ENCODE measurements around the gene RNU2-1.
"Not testable (repeated sequence)": the region's sequence is repeated elsewhere in the genome, so short reads cannot be mapped to it uniquely, and the experiment has no call there.

The RNU2-1 gene

DNA sequence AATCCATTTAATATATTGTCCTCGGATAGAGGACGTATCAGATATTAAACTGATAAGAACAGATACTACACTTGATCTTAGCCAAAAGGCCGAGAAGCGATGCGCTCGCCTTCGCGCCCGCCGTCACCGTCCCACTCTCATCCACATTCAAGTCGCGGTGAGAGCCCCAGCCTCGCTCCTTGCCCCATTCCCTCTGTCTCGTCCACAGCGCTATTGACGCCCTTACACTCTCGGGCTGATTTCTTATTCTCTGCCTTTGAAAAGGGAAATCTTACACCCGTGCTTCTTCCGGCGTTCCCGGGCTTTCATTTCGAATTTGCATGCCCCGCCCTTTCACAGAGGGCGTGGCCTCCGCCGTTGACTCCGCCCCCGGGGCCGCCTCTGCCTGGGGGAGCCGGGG is at the start of gene RNU2-1:
RNU2-1 (minus strand) TSS at position 101 of the 400 bp plus-strand sequence.
- not testable (repeated sequence) for H3K4me3 ChIP-seq (ENCODE audit: low read depth in 1 of 2, low read length in 2 of 2); H3K9me3 ChIP-seq (ENCODE audit: control insufficient read depth in 1 of 2, low read length in 2 of 2); H3K36me3 ChIP-seq (ENCODE audit: control insufficient read depth in 1 of 2, insufficient read depth in 2 of 2, low read length in 2 of 2); H3K27ac ChIP-seq (ENCODE audit: low read length); H3K4me1 ChIP-seq (ENCODE audit: control insufficient read depth in 1 of 2, insufficient read depth in 2 of 2, low read length in 2 of 2); H3K27me3 ChIP-seq (ENCODE audit: low read depth, low read length)

DNA sequence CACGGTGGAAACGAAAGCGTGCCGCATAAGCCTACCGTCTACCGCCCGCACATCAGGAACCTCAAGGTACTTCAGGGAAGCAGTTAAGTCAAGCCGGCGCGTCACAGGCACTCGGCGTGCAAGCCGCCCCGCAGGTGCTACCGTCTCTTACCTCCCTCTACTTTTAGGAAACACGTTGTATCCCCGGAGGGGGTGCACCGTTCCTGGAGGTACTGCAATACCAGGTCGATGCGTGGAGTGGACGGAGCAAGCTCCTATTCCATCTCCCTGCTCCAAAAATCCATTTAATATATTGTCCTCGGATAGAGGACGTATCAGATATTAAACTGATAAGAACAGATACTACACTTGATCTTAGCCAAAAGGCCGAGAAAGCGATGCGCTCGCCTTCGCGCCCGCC is 39.1 kb upstream of the RNU2-1 start:
- H3K27me3 ChIP-seq (ENCODE audit: low read depth, low read length); H3K4me1 ChIP-seq (ENCODE audit: control insufficient read depth in 1 of 2, insufficient read depth in 2 of 2, low read length in 2 of 2); H3K36me3 ChIP-seq (ENCODE audit: control insufficient read depth in 1 of 2, insufficient read depth in 2 of 2, low read length in 2 of 2); H3K27ac ChIP-seq (ENCODE audit: low read length); H3K9me3 ChIP-seq (ENCODE audit: control insufficient read depth in 1 of 2, low read length in 2 of 2); H3K4me3 ChIP-seq (ENCODE audit: low read depth in 1 of 2, low read length in 2 of 2): not testable (repeated sequence)

DNA sequence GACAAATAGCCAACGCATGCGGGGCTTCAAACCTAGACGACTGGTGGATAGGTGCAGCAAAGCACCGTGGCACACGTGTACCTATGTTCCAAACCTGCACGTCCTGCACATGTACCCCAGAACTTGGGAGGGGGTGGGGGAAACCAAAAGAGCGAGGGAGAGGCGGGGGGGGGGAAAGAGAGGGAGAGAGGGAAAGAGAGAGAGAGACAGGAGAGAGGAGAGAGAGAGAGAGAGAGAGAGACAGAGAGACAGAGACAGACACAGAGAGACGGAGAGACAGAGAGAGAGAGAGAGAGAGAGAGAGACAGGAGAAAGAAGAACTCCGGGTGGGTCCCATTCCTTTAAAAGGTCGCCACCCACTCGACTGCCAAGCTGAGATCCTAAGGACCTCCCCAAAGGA is 38.7 kb upstream of the RNU2-1 start:
- not testable (repeated sequence) for H3K27me3 ChIP-seq (ENCODE audit: low read depth, low read length); H3K36me3 ChIP-seq (ENCODE audit: control insufficient read depth in 1 of 2, insufficient read depth in 2 of 2, low read length in 2 of 2); H3K9me3 ChIP-seq (ENCODE audit: control insufficient read depth in 1 of 2, low read length in 2 of 2); H3K4me3 ChIP-seq (ENCODE audit: low read depth in 1 of 2, low read length in 2 of 2); H3K4me1 ChIP-seq (ENCODE audit: control insufficient read depth in 1 of 2, insufficient read depth in 2 of 2, low read length in 2 of 2); H3K27ac ChIP-seq (ENCODE audit: low read length)

DNA sequence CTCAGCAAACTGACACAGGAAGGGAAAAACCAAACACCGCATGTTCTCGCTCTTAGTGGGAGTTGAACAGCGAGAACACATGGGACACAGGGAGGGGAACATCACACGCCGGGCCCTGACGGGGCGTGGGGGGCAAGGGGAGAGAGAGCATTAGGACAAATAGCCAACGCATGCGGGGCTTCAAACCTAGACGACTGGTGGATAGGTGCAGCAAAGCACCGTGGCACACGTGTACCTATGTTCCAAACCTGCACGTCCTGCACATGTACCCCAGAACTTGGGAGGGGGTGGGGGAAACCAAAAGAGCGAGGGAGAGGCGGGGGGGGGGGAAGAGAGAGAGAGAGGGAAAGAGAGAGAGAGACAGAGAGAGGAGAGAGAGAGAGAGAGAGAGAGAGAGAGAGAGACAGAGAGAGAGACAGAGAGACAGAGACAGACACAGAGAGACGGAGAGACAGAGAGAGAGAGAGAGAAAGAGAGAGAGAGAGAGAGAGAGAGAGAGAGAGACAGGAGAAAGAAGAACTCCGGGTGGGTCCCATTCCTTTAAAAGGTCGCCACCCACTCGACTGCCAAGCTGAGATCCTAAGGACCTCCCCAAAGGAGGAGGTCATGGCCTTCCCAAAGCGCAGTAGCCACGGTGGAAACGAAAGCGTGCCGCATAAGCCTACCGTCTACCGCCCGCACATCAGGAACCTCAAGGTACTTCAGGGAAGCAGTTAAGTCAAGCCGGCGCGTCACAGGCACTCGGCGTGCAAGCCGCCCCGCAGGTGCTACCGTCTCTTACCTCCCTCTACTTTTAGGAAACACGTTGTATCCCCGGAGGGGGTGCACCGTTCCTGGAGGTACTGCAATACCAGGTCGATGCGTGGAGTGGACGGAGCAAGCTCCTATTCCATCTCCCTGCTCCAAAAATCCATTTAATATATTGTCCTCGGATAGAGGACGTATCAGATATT is 37.1 kb upstream of the RNU2-1 start:
- not testable (repeated sequence) for H3K36me3 ChIP-seq (ENCODE audit: control insufficient read depth in 1 of 2, insufficient read depth in 2 of 2, low read length in 2 of 2); H3K4me3 ChIP-seq (ENCODE audit: low read depth in 1 of 2, low read length in 2 of 2); H3K27me3 ChIP-seq (ENCODE audit: low read depth, low read length); H3K27ac ChIP-seq (ENCODE audit: low read length); H3K4me1 ChIP-seq (ENCODE audit: control insufficient read depth in 1 of 2, insufficient read depth in 2 of 2, low read length in 2 of 2); H3K9me3 ChIP-seq (ENCODE audit: control insufficient read depth in 1 of 2, low read length in 2 of 2)

DNA sequence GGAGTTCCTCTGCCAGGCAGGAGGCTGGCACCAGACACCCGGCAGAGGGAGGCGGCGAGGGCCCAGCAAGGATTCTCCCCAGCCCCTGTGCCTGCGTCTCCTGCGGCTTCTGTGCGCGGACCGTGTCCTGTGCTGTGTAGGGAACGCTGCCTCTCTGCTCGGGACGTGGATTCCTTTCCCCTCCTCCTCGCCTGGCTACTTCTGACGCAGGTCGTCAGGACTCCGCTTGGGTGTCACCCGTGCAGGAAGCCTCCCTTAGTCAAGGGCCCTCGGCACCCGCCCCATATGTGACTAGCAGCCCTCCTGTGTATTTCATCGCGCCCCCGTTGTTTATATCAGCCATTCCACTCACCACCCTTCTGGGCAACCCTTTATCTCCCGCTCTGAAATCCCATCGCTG is 12.7 kb upstream of the RNU2-1 start:
- not testable (repeated sequence) for H3K27ac ChIP-seq (ENCODE audit: low read length); H3K27me3 ChIP-seq (ENCODE audit: low read depth, low read length); H3K4me1 ChIP-seq (ENCODE audit: control insufficient read depth in 1 of 2, insufficient read depth in 2 of 2, low read length in 2 of 2); H3K9me3 ChIP-seq (ENCODE audit: control insufficient read depth in 1 of 2, low read length in 2 of 2); H3K36me3 ChIP-seq (ENCODE audit: control insufficient read depth in 1 of 2, insufficient read depth in 2 of 2, low read length in 2 of 2); H3K4me3 ChIP-seq (ENCODE audit: low read depth in 1 of 2, low read length in 2 of 2)

DNA sequence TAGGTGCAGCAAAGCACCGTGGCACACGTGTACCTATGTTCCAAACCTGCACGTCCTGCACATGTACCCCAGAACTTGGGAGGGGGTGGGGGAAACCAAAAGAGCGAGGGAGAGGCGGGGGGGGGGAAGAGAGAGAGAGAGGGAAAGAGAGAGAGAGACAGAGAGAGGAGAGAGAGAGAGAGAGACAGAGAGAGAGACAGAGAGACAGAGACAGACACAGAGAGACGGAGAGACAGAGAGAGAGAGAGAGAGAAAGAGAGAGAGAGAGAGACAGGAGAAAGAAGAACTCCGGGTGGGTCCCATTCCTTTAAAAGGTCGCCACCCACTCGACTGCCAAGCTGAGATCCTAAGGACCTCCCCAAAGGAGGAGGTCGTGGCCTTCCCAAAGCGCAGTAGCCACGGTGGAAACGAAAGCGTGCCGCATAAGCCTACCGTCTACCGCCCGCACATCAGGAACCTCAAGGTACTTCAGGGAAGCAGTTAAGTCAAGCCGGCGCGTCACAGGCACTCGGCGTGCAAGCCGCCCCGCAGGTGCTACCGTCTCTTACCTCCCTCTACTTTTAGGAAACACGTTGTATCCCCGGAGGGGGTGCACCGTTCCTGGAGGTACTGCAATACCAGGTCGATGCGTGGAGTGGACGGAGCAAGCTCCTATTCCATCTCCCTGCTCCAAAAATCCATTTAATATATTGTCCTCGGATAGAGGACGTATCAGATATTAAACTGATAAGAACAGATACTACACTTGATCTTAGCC is 7.0 kb upstream of the RNU2-1 start:
- not testable (repeated sequence) for H3K27ac ChIP-seq (ENCODE audit: low read length); H3K4me3 ChIP-seq (ENCODE audit: low read depth in 1 of 2, low read length in 2 of 2)

DNA sequence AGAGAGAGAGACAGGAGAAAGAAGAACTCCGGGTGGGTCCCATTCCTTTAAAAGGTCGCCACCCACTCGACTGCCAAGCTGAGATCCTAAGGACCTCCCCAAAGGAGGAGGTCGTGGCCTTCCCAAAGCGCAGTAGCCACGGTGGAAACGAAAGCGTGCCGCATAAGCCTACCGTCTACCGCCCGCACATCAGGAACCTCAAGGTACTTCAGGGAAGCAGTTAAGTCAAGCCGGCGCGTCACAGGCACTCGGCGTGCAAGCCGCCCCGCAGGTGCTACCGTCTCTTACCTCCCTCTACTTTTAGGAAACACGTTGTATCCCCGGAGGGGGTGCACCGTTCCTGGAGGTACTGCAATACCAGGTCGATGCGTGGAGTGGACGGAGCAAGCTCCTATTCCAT is 5.8 kb upstream of the RNU2-1 start:
- not testable (repeated sequence) for H3K4me3 ChIP-seq (ENCODE audit: low read depth in 1 of 2, low read length in 2 of 2)

More for the DNA sequence above, 7.0 kb upstream of the RNU2-1 start:
- not testable (repeated sequence) for H3K27me3 ChIP-seq (ENCODE audit: low read depth, low read length); H3K9me3 ChIP-seq (ENCODE audit: control insufficient read depth in 1 of 2, low read length in 2 of 2); H3K36me3 ChIP-seq (ENCODE audit: control insufficient read depth in 1 of 2, insufficient read depth in 2 of 2, low read length in 2 of 2); H3K4me1 ChIP-seq (ENCODE audit: control insufficient read depth in 1 of 2, insufficient read depth in 2 of 2, low read length in 2 of 2)

DNA sequence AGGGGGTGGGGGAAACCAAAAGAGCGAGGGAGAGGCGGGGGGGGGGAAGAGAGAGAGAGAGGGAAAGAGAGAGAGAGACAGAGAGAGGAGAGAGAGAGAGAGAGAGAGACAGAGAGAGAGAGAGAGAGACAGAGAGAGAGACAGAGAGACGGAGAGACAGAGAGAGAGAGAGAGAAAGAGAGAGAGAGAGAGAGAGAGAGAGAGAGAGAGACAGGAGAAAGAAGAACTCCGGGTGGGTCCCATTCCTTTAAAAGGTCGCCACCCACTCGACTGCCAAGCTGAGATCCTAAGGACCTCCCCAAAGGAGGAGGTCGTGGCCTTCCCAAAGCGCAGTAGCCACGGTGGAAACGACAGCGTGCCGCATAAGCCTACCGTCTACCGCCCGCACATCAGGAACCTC is 514 bp downstream of the RNU2-1 start:
- not testable (repeated sequence) for H3K27ac ChIP-seq (ENCODE audit: low read length); H3K36me3 ChIP-seq (ENCODE audit: control insufficient read depth in 1 of 2, insufficient read depth in 2 of 2, low read length in 2 of 2); H3K4me3 ChIP-seq (ENCODE audit: low read depth in 1 of 2, low read length in 2 of 2); H3K4me1 ChIP-seq (ENCODE audit: control insufficient read depth in 1 of 2, insufficient read depth in 2 of 2, low read length in 2 of 2); H3K27me3 ChIP-seq (ENCODE audit: low read depth, low read length); H3K9me3 ChIP-seq (ENCODE audit: control insufficient read depth in 1 of 2, low read length in 2 of 2)

More for the DNA sequence above, 5.8 kb upstream of the RNU2-1 start:
- not testable (repeated sequence) for H3K9me3 ChIP-seq (ENCODE audit: control insufficient read depth in 1 of 2, low read length in 2 of 2); H3K27ac ChIP-seq (ENCODE audit: low read length); H3K27me3 ChIP-seq (ENCODE audit: low read depth, low read length); H3K4me1 ChIP-seq (ENCODE audit: control insufficient read depth in 1 of 2, insufficient read depth in 2 of 2, low read length in 2 of 2); H3K36me3 ChIP-seq (ENCODE audit: control insufficient read depth in 1 of 2, insufficient read depth in 2 of 2, low read length in 2 of 2)

DNA sequence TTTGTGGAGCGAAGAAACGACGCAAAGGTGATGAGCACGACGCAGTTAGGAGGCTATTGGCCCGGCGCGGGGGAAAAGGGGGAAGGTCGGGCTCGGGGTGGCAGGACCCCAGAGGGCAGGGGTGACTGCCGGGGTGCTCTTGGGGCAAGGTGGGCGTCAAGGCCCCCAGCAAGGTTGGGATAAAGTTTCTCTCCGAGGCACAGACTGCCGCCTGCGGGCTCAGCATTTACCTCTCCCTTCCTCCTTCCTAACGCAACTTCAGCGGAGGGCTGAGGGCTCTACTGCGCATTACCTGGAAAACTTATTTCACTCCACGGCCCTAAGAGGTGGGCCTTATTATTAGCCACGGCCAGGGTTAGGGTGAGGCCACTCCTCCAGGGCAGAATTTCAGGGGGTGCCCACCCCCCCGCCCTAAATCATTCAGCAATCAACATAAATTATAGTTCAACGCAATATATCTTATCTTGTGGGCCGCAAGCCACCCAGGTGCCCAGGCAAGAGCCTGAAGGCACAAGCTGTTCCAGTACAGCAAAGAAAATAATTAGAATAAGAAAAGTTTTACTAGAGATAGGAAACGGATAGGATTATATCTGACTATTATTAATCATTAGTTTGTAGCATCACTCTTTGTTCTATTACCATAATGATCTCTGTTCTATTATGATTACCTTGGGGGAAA is 1.6 kb downstream of the RNU2-1 start:
- H3K36me3 ChIP-seq (ENCODE audit: control insufficient read depth in 1 of 2, insufficient read depth in 2 of 2, low read length in 2 of 2); H3K9me3 ChIP-seq (ENCODE audit: control insufficient read depth in 1 of 2, low read length in 2 of 2); H3K27ac ChIP-seq (ENCODE audit: low read length); H3K27me3 ChIP-seq (ENCODE audit: low read depth, low read length); H3K4me1 ChIP-seq (ENCODE audit: control insufficient read depth in 1 of 2, insufficient read depth in 2 of 2, low read length in 2 of 2): not testable (repeated sequence)
- H3K4me3 ChIP-seq (ENCODE audit: low read depth in 1 of 2, low read length in 2 of 2): peak overlapping the region in 1 of 2 donors; percentile 30

DNA sequence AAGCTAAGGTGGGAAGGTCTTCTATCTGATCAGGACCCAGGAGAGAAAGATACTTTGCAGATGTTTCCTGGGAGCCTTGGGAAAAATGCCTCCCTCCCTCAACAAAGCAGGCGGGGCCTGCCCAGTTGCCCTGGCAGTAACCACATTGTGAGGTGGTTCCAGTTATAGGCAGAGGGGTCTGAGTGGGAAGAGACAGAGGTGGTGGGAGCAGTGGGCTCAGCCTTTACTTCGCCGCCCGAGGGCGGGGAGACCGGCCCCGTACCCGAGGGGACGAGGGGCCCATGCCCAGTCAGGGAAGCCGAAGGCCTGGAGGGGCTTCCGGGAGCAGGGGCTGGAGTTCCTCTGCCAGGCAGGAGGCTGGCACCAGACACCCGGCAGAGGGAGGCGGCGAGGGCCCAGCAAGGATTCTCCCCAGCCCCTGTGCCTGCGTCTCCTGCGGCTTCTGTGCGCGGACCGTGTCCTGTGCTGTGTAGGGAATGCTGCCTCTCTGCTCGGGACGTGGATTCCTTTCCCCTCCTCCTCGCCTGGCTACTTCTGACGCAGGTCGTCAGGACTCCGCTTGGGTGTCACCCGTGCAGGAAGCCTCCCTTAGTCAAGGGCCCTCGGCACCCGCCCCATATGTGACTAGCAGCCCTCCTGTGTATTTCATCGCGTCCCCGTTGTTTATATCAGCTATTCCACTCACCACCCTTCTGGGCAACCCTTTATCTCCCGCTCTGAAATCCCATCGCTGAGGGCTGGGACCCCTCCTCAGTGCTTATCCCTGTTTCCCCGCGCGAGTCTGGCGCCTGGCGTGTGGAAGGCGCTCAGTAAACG is 2.4 kb downstream of the RNU2-1 start:
- peak overlapping the region in 1 of 2 donors; percentile 30 for H3K4me3 ChIP-seq (ENCODE audit: low read depth in 1 of 2, low read length in 2 of 2)
- not testable (repeated sequence) for H3K36me3 ChIP-seq (ENCODE audit: control insufficient read depth in 1 of 2, insufficient read depth in 2 of 2, low read length in 2 of 2); H3K4me1 ChIP-seq (ENCODE audit: control insufficient read depth in 1 of 2, insufficient read depth in 2 of 2, low read length in 2 of 2); H3K9me3 ChIP-seq (ENCODE audit: control insufficient read depth in 1 of 2, low read length in 2 of 2); H3K27me3 ChIP-seq (ENCODE audit: low read depth, low read length); H3K27ac ChIP-seq (ENCODE audit: low read length)

All from muscle layer of duodenum (tissue), 2 donors.